DOHH2 (cell line): ENCODE data around the gene RAP1GDS1.

Experiments used
- H3F3A ChIP-seq: fragments of 200-600 bp; sonication (generic), shearing (Covaris generic); 2 replicates; pipeline ENCODE4 v1.6.0; 2016; ENCODE audit warnings: antibody characterized with exemption, mild to moderate bottlenecking; ENCODE audit not compliant: control insufficient read depth, insufficient read depth
- H3K27ac ChIP-seq: fragments of 200-600 bp; sonication (generic); 2 replicates; pipeline ENCODE4 v1.5.1; 2014; ENCODE audit warnings: low read depth, mild to moderate bottlenecking, low read length, moderate library complexity
- H3K27me3 ChIP-seq: fragments of 200-600 bp; sonication (generic); 2 replicates; pipeline ENCODE4 v1.6.1; 2014; ENCODE audit warnings: mild to moderate bottlenecking, low read length, mixed read lengths; ENCODE audit not compliant: control insufficient read depth
- H3K36me3 ChIP-seq: fragments of 200-600 bp; sonication (generic); 2 replicates; pipeline ENCODE4 v1.6.1; 2014; ENCODE audit warnings: mild to moderate bottlenecking, low read length, moderate library complexity, mixed read lengths; ENCODE audit not compliant: control insufficient read depth
- H3K4me1 ChIP-seq: fragments of 200-600 bp; sonication (generic); 2 replicates; pipeline ENCODE4 v1.6.1; 2014; ENCODE audit warnings: mild to moderate bottlenecking, low read length, mixed read lengths; ENCODE audit not compliant: control insufficient read depth
- H3K4me2 ChIP-seq: fragments of 200-600 bp; sonication (generic); 2 replicates; pipeline ENCODE4 v1.6.0; 2014; ENCODE audit warnings: mild to moderate bottlenecking, low read length, moderate library complexity
- H3K4me3 ChIP-seq: fragments of 200-600 bp; sonication (generic); 2 replicates; pipeline ENCODE4 v1.5.1; 2014; ENCODE audit warnings: mild to moderate bottlenecking, low read length, mixed read lengths
- H3K79me2 ChIP-seq: fragments of 200-600 bp; sonication (generic); 2 replicates; pipeline ENCODE4 v1.6.1; 2014; ENCODE audit warnings: mild to moderate bottlenecking, low read length, mixed read lengths; ENCODE audit not compliant: control insufficient read depth
- H3K9me2 ChIP-seq: fragments of 200-600 bp; sonication (generic); replicated peaks from 2 replicates; pipeline ENCODE4 v1.6.1; 2014; ENCODE audit warnings: mild to moderate bottlenecking, low read length, mixed read lengths; ENCODE audit not compliant: control insufficient read depth
- H3K9me3 ChIP-seq: fragments of 200-600 bp; sonication (generic); 2 replicates; pipeline ENCODE4 v1.6.1; 2014; ENCODE audit warnings: antibody characterized with exemption, low read length, mixed read lengths; ENCODE audit not compliant: control insufficient read depth, insufficient read depth
- H4K20me1 ChIP-seq: fragments of 200-600 bp; sonication (generic); 2 replicates; pipeline ENCODE4 v1.6.0; 2014; ENCODE audit warnings: low read depth, mild to moderate bottlenecking, antibody characterized with exemption, low read length, moderate library complexity; ENCODE audit not compliant: control insufficient read depth, insufficient read depth
- EZH2phosphoT487 ChIP-seq: fragments of 200-600 bp; sonication (generic); IDR thresholded peaks from 2 replicates; pipeline ENCODE4 v1.6.1; 2017; ENCODE audit warnings: borderline replicate concordance, mild to moderate bottlenecking, antibody characterized with exemption, low read length, moderate library complexity, mixed read lengths
- TF ChIP-seq, protein P1 (sequence below): fragments of 200-600 bp; sonication (generic); IDR thresholded peaks from one replicate; pipeline ENCODE4 v1.5.1; 2014; ENCODE audit warnings: antibody characterized with exemption, mild to moderate bottlenecking, low read depth, low read length; ENCODE audit not compliant: poor library complexity, severe bottlenecking

The RAP1GDS1 gene

DNA sequence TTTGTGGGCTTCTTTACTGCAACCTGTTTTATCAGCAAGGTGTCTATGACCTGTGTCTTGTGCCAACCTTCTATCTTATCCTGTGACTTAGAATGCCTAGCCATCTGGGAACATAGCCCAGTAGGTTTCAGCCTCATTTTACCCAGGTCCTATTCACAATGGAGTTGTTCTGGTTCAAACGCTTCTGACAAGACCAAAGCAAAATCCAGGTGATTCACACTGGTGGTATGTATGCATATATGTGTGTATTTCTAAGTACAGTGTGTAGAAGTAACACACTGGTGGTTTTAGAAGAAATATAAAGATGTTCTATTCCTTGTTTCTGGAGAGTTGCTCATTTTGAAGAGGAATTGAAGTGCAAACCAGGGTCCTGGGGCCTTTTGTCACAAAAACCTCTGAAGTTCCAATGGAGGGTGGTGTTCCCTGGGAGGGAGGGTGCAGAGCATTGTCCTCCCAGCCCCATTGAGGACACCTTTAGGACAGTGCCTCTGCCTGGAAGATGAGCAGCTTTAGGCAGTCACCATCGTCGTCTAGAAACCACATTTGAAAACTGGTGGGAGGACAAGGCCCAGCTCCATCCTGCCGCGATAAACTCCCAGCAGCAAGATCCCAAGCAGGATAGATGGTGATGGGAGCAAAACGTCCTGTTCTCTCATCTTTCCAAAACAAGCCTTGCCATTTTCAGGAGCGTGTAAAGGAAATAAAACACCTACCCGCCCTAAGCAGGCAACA lies 205.8 kb downstream of the RAP1GDS1 start:
- Histone ChIP-seq H3K79me2 (no peaks in the 10 kb centered on the region), H4K20me1 (no peaks in the 10 kb centered on the region), H3K27me3 (peaks cover 18% of the 10 kb centered on the region), H3K9me2 (no peaks in the 10 kb centered on the region), H3K4me3 (no peak overlapping the region), H3K4me1 (0 out of 2 replicates have a peak, but pooled peaks cover 4% of the 10 kb centered on the region), H3K9me3 (no peaks in the 10 kb centered on the region), H3K27ac (no peak overlapping the region), H3F3A (no peaks in the 10 kb centered on the region), H3K36me3 (no peaks in the 10 kb centered on the region), H3K4me2 (no peak overlapping the region)
- TF ChIP-seq, protein P1, sequence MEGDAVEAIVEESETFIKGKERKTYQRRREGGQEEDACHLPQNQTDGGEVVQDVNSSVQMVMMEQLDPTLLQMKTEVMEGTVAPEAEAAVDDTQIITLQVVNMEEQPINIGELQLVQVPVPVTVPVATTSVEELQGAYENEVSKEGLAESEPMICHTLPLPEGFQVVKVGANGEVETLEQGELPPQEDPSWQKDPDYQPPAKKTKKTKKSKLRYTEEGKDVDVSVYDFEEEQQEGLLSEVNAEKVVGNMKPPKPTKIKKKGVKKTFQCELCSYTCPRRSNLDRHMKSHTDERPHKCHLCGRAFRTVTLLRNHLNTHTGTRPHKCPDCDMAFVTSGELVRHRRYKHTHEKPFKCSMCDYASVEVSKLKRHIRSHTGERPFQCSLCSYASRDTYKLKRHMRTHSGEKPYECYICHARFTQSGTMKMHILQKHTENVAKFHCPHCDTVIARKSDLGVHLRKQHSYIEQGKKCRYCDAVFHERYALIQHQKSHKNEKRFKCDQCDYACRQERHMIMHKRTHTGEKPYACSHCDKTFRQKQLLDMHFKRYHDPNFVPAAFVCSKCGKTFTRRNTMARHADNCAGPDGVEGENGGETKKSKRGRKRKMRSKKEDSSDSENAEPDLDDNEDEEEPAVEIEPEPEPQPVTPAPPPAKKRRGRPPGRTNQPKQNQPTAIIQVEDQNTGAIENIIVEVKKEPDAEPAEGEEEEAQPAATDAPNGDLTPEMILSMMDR, result no peak
- no peak for TF ChIP-seq EZH2phosphoT487

DNA sequence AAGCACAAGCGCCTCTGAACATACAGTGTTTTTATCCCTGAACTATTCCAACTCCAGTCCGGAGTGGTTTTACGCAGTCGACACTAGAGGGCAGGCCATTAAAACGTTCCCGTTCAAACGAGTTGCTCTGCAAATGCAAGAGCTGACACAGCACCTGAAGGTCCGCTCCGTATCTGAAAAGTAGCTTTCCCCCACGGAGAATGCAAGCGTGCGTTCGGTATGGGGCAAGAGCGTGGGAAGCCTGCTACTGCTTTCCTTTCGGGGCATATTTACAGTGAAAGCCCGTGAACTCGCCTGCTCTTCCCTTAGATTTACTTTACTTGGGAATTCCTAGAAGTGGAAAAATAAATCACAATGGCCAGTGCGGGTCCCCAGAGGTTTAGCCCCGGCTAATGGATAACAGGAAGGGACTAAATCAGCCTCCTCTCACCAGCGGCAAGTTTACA lies 206.5 kb downstream of the RAP1GDS1 start:
- 0 out of 2 replicates have a peak, but pooled peaks cover 4% of the 10 kb centered on the region for H3K4me1 ChIP-seq
- H3K27me3 ChIP-seq, result peaks cover 18% of the 10 kb centered on the region
- no peaks in the 10 kb centered on the region for H3K9me3 ChIP-seq
- H3K36me3 ChIP-seq, result no peaks in the 10 kb centered on the region
- peak overlapping the region; percentile 52 for H3K4me2 ChIP-seq
- H3F3A ChIP-seq, result no peaks in the 10 kb centered on the region
- no peak for TF ChIP-seq EZH2phosphoT487
- TF ChIP-seq, protein P1, result peak; percentile 72
- no peaks in the 10 kb centered on the region for H4K20me1 ChIP-seq
- H3K9me2 ChIP-seq, result no peaks in the 10 kb centered on the region
- no peak overlapping the region for H3K27ac ChIP-seq
- 0 out of 2 replicates have a peak overlapping the region, but pooled peaks have one; percentile 15 for H3K4me3 ChIP-seq
- H3K79me2 ChIP-seq, result no peaks in the 10 kb centered on the region

DNA sequence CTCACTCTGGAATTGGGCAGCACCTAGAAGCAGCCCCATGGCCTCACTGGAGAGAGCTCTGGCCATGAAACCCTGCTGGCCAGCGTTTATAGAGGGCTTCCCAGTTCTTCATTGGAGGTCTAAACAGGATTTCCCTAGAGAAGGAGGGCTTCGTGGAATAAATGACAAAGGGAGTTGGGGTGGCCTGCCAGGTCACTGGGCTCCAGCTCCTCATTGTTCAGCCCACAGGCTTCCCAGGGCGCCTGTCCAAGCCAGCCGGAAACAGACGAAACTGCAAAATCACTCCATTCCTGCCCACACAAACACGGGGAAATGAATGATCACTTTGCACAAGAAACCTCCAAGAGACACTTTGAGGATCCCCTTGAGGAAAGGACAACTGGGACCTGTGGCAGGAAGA lies 207.5 kb downstream of the RAP1GDS1 start:
- no peaks in the 10 kb centered on the region for H3K79me2 ChIP-seq
- no peaks in the 10 kb centered on the region for H3F3A ChIP-seq
- no peak overlapping the region for H3K27ac ChIP-seq
- H3K9me2 ChIP-seq, result no peaks in the 10 kb centered on the region
- no peaks in the 10 kb centered on the region for H3K36me3 ChIP-seq
- no peaks in the 10 kb centered on the region for H4K20me1 ChIP-seq
- H3K4me3 ChIP-seq, result no peak overlapping the region
- peaks cover 18% of the 10 kb centered on the region for H3K27me3 ChIP-seq
- no peaks in the 10 kb centered on the region for H3K9me3 ChIP-seq
- no peak overlapping the region for H3K4me2 ChIP-seq
- TF ChIP-seq EZH2phosphoT487, result no peak
- TF ChIP-seq, protein P1, result no peak
- 0 out of 2 replicates have a peak, but pooled peaks cover 4% of the 10 kb centered on the region for H3K4me1 ChIP-seq
